Adrenal gland (tissue), 12 donors: ENCODE data around the gene NPRL2. TPM values are rescaled to one million over a fixed set of nuclear protein-coding genes. Genes with fewer than 3 reads are reported as not detected.

Source experiments
- DNase-seq, 7 donors: peaks; one replicate each; pipeline ENCODE4 v3.0.0-alpha.2; 2019 to 2020
- H3K27ac ChIP-seq, 5 donors: fragments of 200-600 bp; sonication (generic) in 4 of 5; 1 replicate in 3 of 5; 2 replicates in 2 of 5; pipeline versions ENCODE4 v1.5.1 to v1.8.0; 2016 to 2020; ENCODE audit warnings: mild to moderate bottlenecking in 1 of 5
- H3K27me3 ChIP-seq: fragments of 200-600 bp; 2 replicates; pipeline ENCODE4 v1.8.0; 2021
- H3K36me3 ChIP-seq, 2 donors: fragments of 200-600 bp; replicated peaks in 1 of 2; 1 replicate in 1 of 2; 2 replicates in 1 of 2; pipeline versions ENCODE4 v1.5.1 to v1.8.0; 2018 to 2022
- H3K4me1 ChIP-seq, 2 donors: fragments of 200-600 bp; replicated peaks in 1 of 2; 1 replicate in 1 of 2; 2 replicates in 1 of 2; pipeline versions ENCODE4 v1.5.1 to v1.8.0; 2018 to 2021
- H3K4me3 ChIP-seq, 4 donors: fragments of 200-600 bp; sonication (generic) in 3 of 4; one replicate each; pipeline ENCODE4 v1.5.1; 2016 to 2018
- H3K9me3 ChIP-seq, 3 donors: fragments of 200-600 bp; sonication (generic) in 1 of 3; replicated peaks in 1 of 3; 1 replicate in 2 of 3; 2 replicates in 1 of 3; pipeline versions ENCODE4 v1.5.1 to v1.8.0; 2016 to 2021
- CTCF ChIP-seq, 6 experiments: fragments of 450-650 bp in 4 of 6; fragments of 200-600 bp in 2 of 6; sonication (generic) in 1 of 6; IDR thresholded peaks; 1 replicate in 5 of 6; 2 replicates in 1 of 6; pipeline versions ENCODE4 v1.5.1 to v1.8.0; 2016 to 2021; ENCODE audit warnings: antibody characterized with exemption in 6 of 6, mild to moderate bottlenecking in 2 of 6, moderate library complexity in 1 of 6
- POLR2A ChIP-seq, 2 donors: fragments of 450-650 bp; IDR thresholded peaks; one replicate each; pipeline ENCODE4 v1.6.1; 2017; ENCODE audit warnings: antibody characterized with exemption in 2 of 2, mild to moderate bottlenecking in 2 of 2, moderate library complexity in 1 of 2
- WGBS, 4 donors: extraction: QIAGEN DNeasy Blood & Tissue Kit in 2 of 4; methylation state at CpG; one replicate each; pipeline versions ENCODE4 v1.1.5 to v1.1.7; 2013 to 2017; 5-methylcytosine and 5-hydroxymethylcytosine counted together
- intact Hi-C, 2 donors: fragments of 100-400 bp; cut with DNase I; formaldehyde crosslinking; loops; one replicate each; pipeline versions ENCODE4 v1.14.1 to v1.15.0; 2022 to 2023
- polyA plus RNA-seq, 3 donors: library from polyadenylated mRNA; stranded (reverse); fragments of 200-250 nt in 2 of 3; fragments of 350-450 nt in 1 of 3; fragmentation: Illumina TruSeq in 1 of 3; extraction: RNeasy Lipid Tissue Mini Kit (QIAGEN cat#74804) in 1 of 3; gene quantifications; one replicate each; pipeline ENCODE4 v1.2.3, GENCODE V29; 2013 to 2014
- total RNA-seq, 9 donors: library from RNA; depleted of rRNA in 4 of 9; stranded (reverse); fragments of >200 nt in 4 of 9; fragments of 120-200 nt in 1 of 9; fragmentation: NEBNext Ultra II Directional in 1 of 9; extraction: Animal tissue kit (Norgen Biotek cat#: 25700) in 1 of 9; gene quantifications; one replicate each; pipeline versions ENCODE4 v1.1.0 to v1.2.4, GENCODE V29; 2013 to 2023
- donor health status: healthy with polysubstance abuse.
- donor health status: Bipolar disorder and iron deficiency.
- donor health status: DM: yes; HTN: yes; CAD: no.
- donor health status: DM: no; HTN: no; CAD: no.
- donor health status: DM: no; HTN: no; CAD: no.
- donor health status: DM: yes; HTN: yes; CAD: no.

NPRL2 gene
- total and polyA plus RNA-seq, 12 donors = 16.9 to 57.9 (median 26.3) TPM

- Histone ChIP-seq H3K9me3 (no peaks in the 10 kb centered on the region), H3K27ac (no peak overlapping the region), H3K36me3 (no peaks in the 10 kb centered on the region), H3K27me3 (no peaks in the 10 kb centered on the region), H3K4me3 (no peak overlapping the region), H3K4me1 (peaks cover 0 to 3% of the 10 kb centered on the region in 2 donors)
- WGBS, 4 donors = 83 to 93% (median 88%) methylated on average over 2 to 6 of the region's 6 CpGs
- TF ChIP-seq POLR2A (IDR thresholded peaks at IDR 0.05) = no peak
- no peak for TF ChIP-seq CTCF (IDR thresholded peaks at IDR 0.05)
- intact Hi-C loops = no loop called here
- no peak for DNase-seq
Measured at GRCh38 chr3:50378024-50378423, 27.4 kb upstream of the NPRL2 start.

DNA sequence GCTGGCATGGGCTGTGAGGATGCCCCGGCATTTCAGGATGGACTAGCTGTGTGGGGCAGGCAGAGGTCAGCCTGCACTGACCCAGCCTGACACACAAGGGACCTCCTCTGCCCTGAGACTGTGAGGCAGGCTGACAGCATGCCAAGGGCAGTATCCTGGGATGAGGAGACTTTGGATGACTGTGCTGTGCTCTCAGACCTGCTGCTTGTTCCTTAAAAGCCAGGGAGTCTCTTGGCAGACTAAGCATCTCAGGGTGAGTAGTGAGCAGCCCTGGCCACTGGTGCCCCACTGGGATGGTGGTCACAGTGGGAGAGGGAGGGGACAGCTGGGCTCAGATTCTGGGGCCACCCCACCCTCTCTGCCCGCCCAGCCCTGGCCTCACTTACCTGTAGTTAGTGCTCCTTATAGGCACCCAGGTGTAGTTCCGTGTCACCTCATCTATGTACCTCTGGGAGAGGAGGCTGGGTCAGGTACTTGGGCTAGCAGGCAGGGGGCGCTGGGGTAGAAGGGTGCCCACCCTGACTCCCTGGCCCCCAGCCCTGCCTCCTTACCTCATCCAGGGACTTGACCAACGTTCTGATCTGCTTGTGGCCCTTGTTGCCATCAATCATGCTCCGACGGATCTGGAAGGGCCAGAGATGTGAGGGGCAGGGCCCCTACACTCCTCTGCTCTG lies 24.8 kb upstream of the NPRL2 start:
- intact Hi-C loops = no loop called here
- Histone ChIP-seq H3K27me3 (no peaks in the 10 kb centered on the region), H3K4me3 (no peak overlapping the region), H3K27ac (no peak overlapping the region), H3K36me3 (no peaks in the 10 kb centered on the region), H3K9me3 (no peaks in the 10 kb centered on the region), H3K4me1 (no peaks in the 10 kb centered on the region)
- TF ChIP-seq POLR2A (IDR thresholded peaks at IDR 0.05) (no peak), CTCF (IDR thresholded peaks at IDR 0.05) (no peak)
- no peak for DNase-seq
- WGBS, 4 donors = 75 to 86% (median 79%) methylated on average over 7 of the region's 7 CpGs

DNA sequence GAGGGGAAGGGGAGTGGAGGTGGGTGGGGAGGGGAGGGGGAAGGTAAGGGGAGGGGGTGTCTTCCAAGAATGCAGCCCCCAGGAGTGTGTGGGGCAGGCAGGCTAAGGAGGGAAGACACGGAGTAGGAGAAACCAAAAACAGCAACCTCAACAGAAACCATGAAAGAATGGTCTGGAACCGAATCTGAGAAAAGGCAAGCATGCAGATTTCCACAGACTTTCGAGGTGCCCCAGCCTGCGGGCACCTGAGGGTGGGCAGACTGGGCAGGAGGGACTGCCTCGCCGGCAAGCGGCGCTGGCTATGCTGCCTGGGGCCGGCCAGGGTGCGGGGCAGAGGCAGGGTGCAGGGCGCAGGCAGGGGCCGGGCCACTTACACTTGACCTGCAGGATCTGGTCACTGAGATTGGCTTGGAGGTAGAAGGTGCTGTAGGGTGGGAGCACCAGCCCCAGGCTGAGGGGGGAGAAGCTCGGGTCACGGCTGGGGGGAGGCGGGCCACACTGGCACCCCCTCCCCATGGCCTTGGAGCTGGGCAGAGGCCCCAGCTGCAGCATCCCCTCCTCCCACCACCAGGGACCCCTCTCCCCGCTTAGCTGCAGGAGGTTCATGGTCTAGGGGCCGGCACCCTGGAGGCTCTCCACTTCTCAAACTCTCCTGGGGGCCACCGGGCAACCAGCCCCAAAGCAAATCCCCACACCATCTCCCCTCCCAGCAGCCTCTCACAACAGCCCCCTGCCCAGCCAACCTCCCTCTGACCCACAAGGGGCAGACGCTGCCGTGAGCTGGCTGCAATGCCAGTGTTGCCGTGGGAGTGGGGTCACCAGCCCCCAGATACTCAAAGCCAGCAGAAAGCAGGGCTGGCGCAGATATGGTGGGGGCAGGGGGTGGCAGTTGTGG lies 24.0 kb upstream of the NPRL2 start:
- intact Hi-C loops = no loop called here

More for the DNA sequence above, 24.0 kb upstream of the NPRL2 start:
- Histone ChIP-seq H3K4me3 (no peak overlapping the region), H3K4me1 (no peaks in the 10 kb centered on the region), H3K27ac (no peak overlapping the region), H3K36me3 (no peaks in the 10 kb centered on the region), H3K27me3 (no peaks in the 10 kb centered on the region), H3K9me3 (no peaks in the 10 kb centered on the region)
- TF ChIP-seq POLR2A (IDR thresholded peaks at IDR 0.05) (no peak), CTCF (IDR thresholded peaks at IDR 0.05) (no peak)
- WGBS, 4 donors = 72 to 83% (median 80%) methylated on average over 7 to 22 of the region's 22 CpGs
- DNase-seq = no peak
